Thoracic aorta (tissue), 2 donors: ENCODE data around the gene RRP36. TPM values are rescaled to one million over a fixed set of nuclear protein-coding genes. Genes with fewer than 3 reads are reported as not detected.
A peak's percentile ranks its signal among the peaks of the same experiment; 100 is the strongest.

Experiments
- ATAC-seq: fragments of 150-250 bp; one replicate; pipeline ENCODE4 v1.8.0; 2017; ENCODE audit warnings: low read depth; ENCODE audit not compliant: insufficient number of reproducible peaks, low FRiP score
- DNase-seq: peaks from one replicate; pipeline ENCODE4 v3.0.0-alpha.2; 2020; ENCODE audit warnings: low spot score
- H3K27ac ChIP-seq, 2 donors: fragments of 200-600 bp; sonication (generic); 1 replicate in 1 of 2; 2 replicates in 1 of 2; pipeline ENCODE4 v1.5.1; 2016; ENCODE audit warnings: mild to moderate bottlenecking in 2 of 2, moderate library complexity in 2 of 2
- H3K27me3 ChIP-seq: fragments of 200-600 bp; sonication (generic); replicated peaks from 2 replicates; pipeline ENCODE4 v1.6.0; 2016; ENCODE audit warnings: mild to moderate bottlenecking; ENCODE audit not compliant: insufficient read depth
- H3K36me3 ChIP-seq: fragments of 200-600 bp; sonication (generic); one replicate; pipeline ENCODE4 v1.5.1; 2016
- H3K4me1 ChIP-seq, 2 donors: fragments of 200-600 bp; sonication (generic); 1 replicate in 1 of 2; 2 replicates in 1 of 2; pipeline versions ENCODE4 v1.5.1 to v1.6.0; 2016; ENCODE audit warnings: low read depth in 2 of 2, mild to moderate bottlenecking in 1 of 2; ENCODE audit not compliant: control insufficient read depth in 1 of 2
- H3K4me3 ChIP-seq: fragments of 200-600 bp; sonication (generic); 2 replicates; pipeline ENCODE4 v1.5.1; 2016; ENCODE audit warnings: mild to moderate bottlenecking
- H3K9me3 ChIP-seq: fragments of 200-600 bp; sonication (generic); 2 replicates; pipeline ENCODE4 v1.5.1; 2016
- total RNA-seq, 2 donors: library from RNA; depleted of rRNA; stranded (reverse); fragments of >200 nt; gene quantifications; one replicate each; pipeline versions ENCODE4 v1.1.0 to v1.2.3, GENCODE V29; 2016
- TF ChIP-seq, protein P1 (sequence below): fragments of 200-600 bp; sonication (generic); IDR thresholded peaks from one replicate; pipeline ENCODE4 v1.5.1; 2019; ENCODE audit warnings: antibody characterized with exemption

RRP36 gene
- total RNA-seq, 2 donors from 2014 or later: 61.6 to 76.2 TPM

DNA sequence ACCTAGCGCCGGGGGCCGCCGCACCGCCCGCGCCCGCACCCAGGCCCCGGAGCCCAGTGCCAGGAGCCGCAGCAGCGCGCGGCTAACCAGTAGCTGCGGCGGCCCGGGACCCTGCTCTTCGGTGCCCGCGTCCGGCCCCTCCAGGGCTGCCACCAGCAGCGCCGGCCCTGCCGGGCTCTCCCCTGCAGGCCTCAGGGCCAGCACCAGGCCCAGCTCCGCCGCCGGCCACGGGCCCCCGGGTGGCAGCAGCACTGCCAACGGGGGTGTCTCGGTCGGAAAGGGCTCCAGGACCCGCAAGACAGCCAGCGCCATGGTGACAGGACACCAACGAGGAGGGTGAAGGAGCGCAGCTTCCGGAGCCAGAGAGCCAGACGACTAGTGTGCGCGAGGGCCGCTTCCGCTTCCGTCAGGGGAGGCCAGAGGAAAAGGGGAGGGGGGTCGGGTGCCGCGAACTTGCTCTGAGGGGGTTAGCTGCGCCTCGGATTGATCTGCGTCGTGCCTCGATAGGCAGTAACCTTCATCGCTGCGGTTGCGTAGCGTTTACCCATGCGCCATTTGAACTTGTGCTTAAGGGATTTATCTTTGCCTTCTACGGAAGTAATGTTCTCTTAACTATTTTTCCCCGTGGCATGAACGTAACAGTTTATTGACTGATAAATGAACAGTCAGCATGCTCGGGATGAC is 42.4 kb upstream of the RRP36 start, which contains the start of gene PEX6:
Gene PEX6 (minus strand): TSS at position 343 of the 684 bp plus-strand sequence. CDS start 31 bp downstream, at position 312.
- ATAC-seq (peak; percentile 81), DNase-seq (peak; percentile 49)
- peak within 1 kb of the TSS; percentile 83 to 90 for H3K27ac ChIP-seq
- H3K36me3 ChIP-seq: no peaks in the 10 kb centered on the region
- H3K4me3 ChIP-seq: peak within 1 kb of the TSS; percentile 75
- peaks cover 17 to 40% of the 10 kb centered on the region in 2 donors for H3K4me1 ChIP-seq
- TF ChIP-seq, protein P1, sequence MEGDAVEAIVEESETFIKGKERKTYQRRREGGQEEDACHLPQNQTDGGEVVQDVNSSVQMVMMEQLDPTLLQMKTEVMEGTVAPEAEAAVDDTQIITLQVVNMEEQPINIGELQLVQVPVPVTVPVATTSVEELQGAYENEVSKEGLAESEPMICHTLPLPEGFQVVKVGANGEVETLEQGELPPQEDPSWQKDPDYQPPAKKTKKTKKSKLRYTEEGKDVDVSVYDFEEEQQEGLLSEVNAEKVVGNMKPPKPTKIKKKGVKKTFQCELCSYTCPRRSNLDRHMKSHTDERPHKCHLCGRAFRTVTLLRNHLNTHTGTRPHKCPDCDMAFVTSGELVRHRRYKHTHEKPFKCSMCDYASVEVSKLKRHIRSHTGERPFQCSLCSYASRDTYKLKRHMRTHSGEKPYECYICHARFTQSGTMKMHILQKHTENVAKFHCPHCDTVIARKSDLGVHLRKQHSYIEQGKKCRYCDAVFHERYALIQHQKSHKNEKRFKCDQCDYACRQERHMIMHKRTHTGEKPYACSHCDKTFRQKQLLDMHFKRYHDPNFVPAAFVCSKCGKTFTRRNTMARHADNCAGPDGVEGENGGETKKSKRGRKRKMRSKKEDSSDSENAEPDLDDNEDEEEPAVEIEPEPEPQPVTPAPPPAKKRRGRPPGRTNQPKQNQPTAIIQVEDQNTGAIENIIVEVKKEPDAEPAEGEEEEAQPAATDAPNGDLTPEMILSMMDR: no peak
- H3K9me3 ChIP-seq: no peaks in the 10 kb centered on the region
- no peaks in the 10 kb centered on the region for H3K27me3 ChIP-seq

DNA sequence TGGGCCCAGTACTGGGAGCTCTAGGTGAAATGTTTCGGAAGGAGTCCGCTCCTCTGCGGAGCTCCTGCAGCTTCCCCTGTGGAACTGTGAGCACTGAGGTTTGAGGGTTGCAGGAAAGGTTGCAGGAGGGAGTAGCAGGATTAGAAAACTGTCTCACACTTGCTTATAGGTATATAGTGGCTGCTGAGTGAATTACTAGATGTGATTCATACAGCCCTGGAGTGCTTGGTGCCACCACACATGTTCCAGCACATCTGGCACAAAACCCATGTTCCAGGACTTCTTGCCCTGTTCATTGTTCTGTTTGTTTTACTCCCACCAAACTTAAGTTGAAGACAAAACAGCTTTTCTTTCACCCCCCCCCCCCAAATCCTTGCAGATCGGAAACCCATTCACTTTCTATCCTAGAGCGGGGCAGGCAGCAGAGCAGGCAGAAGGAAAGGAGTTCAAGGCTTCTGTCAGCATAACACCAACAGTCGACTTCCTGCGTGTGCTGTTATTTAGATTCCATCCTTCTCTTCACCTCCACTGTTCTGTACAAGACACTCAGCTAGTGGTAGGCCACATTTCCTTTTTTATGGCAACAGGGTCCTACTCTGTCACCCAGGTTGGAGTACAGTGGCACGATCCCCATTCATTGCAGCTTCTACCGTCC is 41.8 kb upstream of the RRP36 start:
- Histone ChIP-seq H3K27ac (peak overlapping the region; percentile 83 to 90), H3K4me3 (peak overlapping the region; percentile 75), H3K27me3 (no peaks in the 10 kb centered on the region), H3K36me3 (no peaks in the 10 kb centered on the region), H3K9me3 (no peaks in the 10 kb centered on the region), H3K4me1 (peaks cover 17 to 40% of the 10 kb centered on the region in 2 donors)
- ATAC-seq: no peak
- DNase-seq: no peak
- TF ChIP-seq, protein P1: no peak

DNA sequence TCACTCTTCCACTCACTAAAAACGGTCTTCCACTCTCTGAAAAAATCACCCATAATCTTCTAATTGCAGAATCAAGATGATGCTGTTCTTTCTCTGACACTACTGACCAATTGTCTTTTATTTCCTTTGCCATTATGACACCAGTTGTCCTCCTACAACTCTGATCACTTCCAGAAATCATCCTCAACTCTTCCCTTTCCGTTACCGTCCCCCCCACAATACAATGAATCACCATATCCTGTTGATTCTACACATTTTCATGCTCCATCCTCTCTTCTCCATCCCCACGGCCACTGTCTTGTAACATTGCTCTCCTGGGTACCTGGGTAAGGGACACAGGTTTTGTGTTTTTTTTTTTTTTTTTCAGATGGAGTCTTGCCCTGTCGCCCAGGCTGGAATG is 39.6 kb upstream of the RRP36 start:
- DNase-seq (no peak), ATAC-seq (no peak)
- Histone ChIP-seq H3K4me1 (peaks cover 36 to 52% of the 10 kb centered on the region in 2 donors), H3K27ac (no peak overlapping the region), H3K27me3 (no peaks in the 10 kb centered on the region), H3K36me3 (no peaks in the 10 kb centered on the region), H3K4me3 (no peak overlapping the region), H3K9me3 (no peaks in the 10 kb centered on the region)
- TF ChIP-seq, protein P1: no peak

DNA sequence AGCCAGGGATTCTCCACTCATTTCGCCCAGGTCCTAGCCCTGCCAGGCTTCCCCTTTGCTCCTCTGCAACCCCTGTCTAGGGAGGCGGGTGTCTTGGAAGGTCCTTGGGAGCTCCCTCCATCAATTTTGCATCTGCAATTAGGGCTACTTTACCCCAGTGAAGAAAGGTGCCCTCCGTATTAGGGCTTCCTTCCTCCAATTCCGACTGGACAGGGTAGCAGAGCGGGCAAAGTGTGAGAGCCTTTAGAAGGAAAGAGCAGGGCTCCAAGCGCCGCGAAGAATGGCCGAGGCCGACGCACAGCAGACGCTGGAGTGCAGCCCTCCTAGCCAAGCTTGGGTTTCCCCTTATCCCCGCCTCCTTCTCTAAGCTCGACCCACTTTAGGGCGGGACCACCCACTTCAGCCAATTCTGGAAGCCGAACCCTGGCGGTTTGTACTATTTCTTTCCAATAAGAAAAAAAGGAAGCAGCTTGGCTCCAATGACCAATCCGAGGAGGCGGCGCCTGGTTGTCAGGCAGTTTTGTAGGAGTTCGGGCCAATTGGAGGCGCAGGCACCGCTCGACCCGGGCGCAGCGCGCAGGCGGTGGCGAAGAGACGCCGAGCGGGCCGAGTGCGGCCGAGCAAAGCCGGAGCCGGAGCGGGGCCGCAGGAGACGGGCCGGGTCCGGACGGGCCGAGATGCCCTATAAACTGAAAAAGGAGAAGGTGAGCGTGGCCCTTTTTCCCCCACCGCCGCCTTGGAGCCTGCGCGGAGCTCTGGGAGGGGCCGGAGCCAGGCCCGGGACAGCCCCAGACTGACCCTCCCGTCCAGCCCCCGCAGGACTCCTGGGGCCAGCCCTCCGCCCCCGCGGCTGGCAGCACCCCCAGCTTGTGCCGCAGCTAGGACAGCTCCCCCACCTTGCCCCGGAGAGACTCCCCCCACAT is 37.2 kb upstream of the RRP36 start, which contains the start of gene PPP2R5D:
Gene PPP2R5D (plus strand): TSS at position 570 of the 923 bp plus-strand sequence. CDS start 108 bp downstream, at position 678.
- TF ChIP-seq, protein P1: peak; percentile 9
- H3K4me3 ChIP-seq: peak within 1 kb of the TSS; percentile 90
- DNase-seq (peak; percentile 97), ATAC-seq (peak; percentile 98)
- peaks cover 4% of the 10 kb centered on the region for H3K36me3 ChIP-seq
- H3K27ac ChIP-seq: peak within 1 kb of the TSS; percentile 76 to 88
- no peaks in the 10 kb centered on the region for H3K27me3 ChIP-seq
- peaks cover 36 to 61% of the 10 kb centered on the region in 2 donors for H3K4me1 ChIP-seq
- H3K9me3 ChIP-seq: no peaks in the 10 kb centered on the region
